Pancreas (tissue), 10 donors: ENCODE data around the gene HPD. TPM values are rescaled to one million over a fixed set of nuclear protein-coding genes. Genes with fewer than 3 reads are reported as not detected.

ENCODE experiments used
- ATAC-seq, 4 donors: fragments of 200-7000 bp; cut with Tn5 transposase; one replicate each; pipeline versions ENCODE4 v1.8.0 to v1.9.1; 2020; ENCODE audit warnings: mild to moderate bottlenecking in 4 of 4, moderate library complexity in 4 of 4
- DNase-seq, 6 donors: peaks; one replicate each; pipeline ENCODE4 v3.0.0-alpha.2; 2020
- FAIRE-seq: peaks from 2 replicates; lab custom pipeline; 2012; peaks lifted over from hg19 to GRCh38; lab: Jason Lieb, UNC
- H3K27ac ChIP-seq, 4 donors: fragments of 200-600 bp; sonication (generic); 1 replicate in 3 of 4; 2 replicates in 1 of 4; pipeline versions ENCODE4 v1.5.0 to v1.8.0; 2020
- H3K27me3 ChIP-seq, 4 donors: fragments of 200-600 bp; one replicate each; pipeline ENCODE4 v1.8.0; 2021
- H3K36me3 ChIP-seq, 3 donors: fragments of 200-600 bp; sonication (generic) in 1 of 3; one replicate each; pipeline versions ENCODE4 v1.5.0 to v1.8.0; 2020 to 2021
- H3K4me1 ChIP-seq, 3 donors: fragments of 200-600 bp; one replicate each; pipeline ENCODE4 v1.8.0; 2021
- H3K4me3 ChIP-seq, 4 donors: fragments of 200-600 bp; sonication (generic) in 2 of 4; one replicate each; pipeline versions ENCODE4 v1.5.0 to v1.8.0; 2020 to 2021
- H3K9me3 ChIP-seq, 4 donors: fragments of 200-600 bp; one replicate each; pipeline ENCODE4 v1.8.0; 2021
- CTCF ChIP-seq, 4 donors: fragments of 200-600 bp; sonication (generic) in 3 of 4; IDR thresholded peaks; one replicate each; pipeline versions ENCODE4 v1.5.0 to v1.8.0; 2021; ENCODE audit warnings: antibody characterized with exemption in 4 of 4
- whole genome bisulfite sequencing, 2 donors: extraction: QIAGEN DNeasy Blood & Tissue Kit; methylation state at CpG; one replicate each; pipeline ENCODE4 v1.1.7; 2013; 5-methylcytosine and 5-hydroxymethylcytosine counted together
- intact Hi-C, 3 donors: fragments of 100-400 bp; cut with DNase I; formaldehyde crosslinking; loops; one replicate each; pipeline versions ENCODE4 v1.11.1 to v1.14.2; 2022
- polyA plus RNA-seq, 2 donors: library from polyadenylated mRNA; stranded (reverse); fragments of 200-250 nt; gene quantifications; one replicate each; pipeline ENCODE4 v1.2.3, GENCODE V29; 2013
- total RNA-seq, 6 donors: library from RNA; stranded (reverse); fragmentation: NEBNext Ultra II Directional in 4 of 6; extraction: Animal tissue kit (Norgen Biotek cat#: 25700) in 4 of 6; gene quantifications; one replicate each; pipeline versions ENCODE4 v1.2.1 to v1.2.4, GENCODE V29; 2021 to 2023
- donor health status: healthy with polysubstance abuse.
- donor health status: DM: no; HTN: no; CAD: no; lungs with moderate emphysema.
- donor health status: DM: no; HTN: no; CAD: no.
- donor health status: control.
- donor health status: control.
- donor health status: Bipolar disorder and iron deficiency.
- donor health status: DM: yes; HTN: yes; CAD: no.
- donor health status: DM: no; HTN: no; CAD: no.
- donor health status: DM: no; HTN: no; CAD: no.
- donor health status: DM: yes; HTN: yes; CAD: no.

Gene HPD
- total and polyA plus RNA-seq, 8 donors, result 0.71 to 3.9 (median 2.5) TPM

GRCh38 chr12:121800694-121801594 lies 57.7 kb downstream of the HPD start:
- ATAC-seq, result peak in 2 of 4 donors; percentile 9 to 14
- peaks cover 22 to 30% (median 29%) of the 10 kb centered on the region in 3 donors for H3K4me1 ChIP-seq
- no peaks in the 10 kb centered on the region for H3K9me3 ChIP-seq
- peak; percentile 74 to 93 (median 83) for DNase-seq
- H3K27ac ChIP-seq, result peak overlapping the region; percentile 98 to 100 (median 100)
- 1% methylated on average over 67 to 86 of the region's 86 CpGs for WGBS, 2 donors
- intact Hi-C loops, result no loop called here
- H3K36me3 ChIP-seq, result no peaks in the 10 kb centered on the region
- no peaks in the 10 kb centered on the region for H3K27me3 ChIP-seq
- no peak for TF ChIP-seq CTCF (IDR thresholded peaks at IDR 0.05)
- H3K4me3 ChIP-seq, result peak overlapping the region; percentile 51 to 85 (median 66)
- no peak for FAIRE-seq

GRCh38 chr12:121799842-121800693 lies 58.6 kb downstream of the HPD start:
- Histone ChIP-seq H3K4me3 (peak overlapping the region; percentile 24 to 85 (median 66)), H3K36me3 (no peaks in the 10 kb centered on the region), H3K27ac (peak overlapping the region; percentile 98 to 100 (median 100)), H3K4me1 (peaks cover 29 to 39% (median 38%) of the 10 kb centered on the region in 3 donors), H3K27me3 (no peaks in the 10 kb centered on the region), H3K9me3 (no peaks in the 10 kb centered on the region)
- intact Hi-C loops, result loop anchor here in 1 of 3 donors (10.0 kb wide), 1 partner anchor 85 kb away; the partner anchor contains the start of gene PSMD9
- DNase-seq, result peak; percentile 86 to 93 (median 90)
- WGBS, 2 donors, result 0 to 1% methylated on average over 38 to 84 of the region's 84 CpGs
- peak; percentile 40 to 56 (median 46) for ATAC-seq
- no peak for FAIRE-seq
- no peak for TF ChIP-seq CTCF (IDR thresholded peaks at IDR 0.05)

GRCh38 chr12:121799156-121799841 lies 59.4 kb downstream of the HPD start:
- H3K27me3 ChIP-seq, result no peaks in the 10 kb centered on the region
- no peak for TF ChIP-seq CTCF (IDR thresholded peaks at IDR 0.05)
- H3K9me3 ChIP-seq, result no peaks in the 10 kb centered on the region
- peak overlapping the region in 3 of 4 donors; percentile 65 to 85 (median 68) for H3K4me3 ChIP-seq
- WGBS, 2 donors, result 6% methylated on average over 18 to 27 of the region's 30 CpGs
- peak overlapping the region; percentile 98 to 100 (median 100) for H3K27ac ChIP-seq
- DNase-seq (peak in 3 of 6 donors; percentile 71 to 80 (median 73)), FAIRE-seq (no peak), ATAC-seq (peak; percentile 4 to 11 (median 6))
- H3K4me1 ChIP-seq, result peaks cover 34 to 45% (median 41%) of the 10 kb centered on the region in 3 donors
- intact Hi-C loops, result loop anchor here in 1 of 3 donors (10.0 kb wide), 1 partner anchor 86 kb away; the partner anchor contains the start of gene PSMD9
- no peaks in the 10 kb centered on the region for H3K36me3 ChIP-seq

- no peak for TF ChIP-seq CTCF (IDR thresholded peaks at IDR 0.05)
- no peaks in the 10 kb centered on the region for H3K27me3 ChIP-seq
- no peaks in the 10 kb centered on the region for H3K36me3 ChIP-seq
- no peaks in the 10 kb centered on the region for H3K9me3 ChIP-seq
- WGBS, 2 donors, result 26 to 27% methylated on average over 10 of the region's 10 CpGs
- H3K27ac ChIP-seq, result peak overlapping the region; percentile 98 to 100 (median 100)
- H3K4me3 ChIP-seq, result peak overlapping the region in 2 of 4 donors; percentile 65 to 68
- FAIRE-seq, result no peak
- intact Hi-C loops, result loop anchor here in 1 of 3 donors (10.0 kb wide), 1 partner anchor 86 kb away; the partner anchor contains the start of gene PSMD9
- no peak for ATAC-seq
- H3K4me1 ChIP-seq, result peaks cover 34 to 45% (median 44%) of the 10 kb centered on the region in 3 donors
- DNase-seq, result peak in 3 of 6 donors; percentile 44 to 52 (median 46)
Measured at GRCh38 chr12:121798787-121799155, 59.9 kb downstream of the HPD start.
